H54 (cell line): ENCODE results near the gene WDR5.

ENCODE experiments used
- DNase-seq: peaks from one replicate; pipeline ENCODE4 v3.0.0; 2011; ENCODE audit warnings: low spot score, mixed read lengths; ENCODE audit not compliant: insufficient read length
- FAIRE-seq: peaks from 3 replicates; lab custom pipeline; 2011; peaks lifted over from hg19 to GRCh38; lab: Jason Lieb, UNC
- POLR2A ChIP-seq: IDR thresholded peaks from 2 replicates; pipeline ENCODE4 v1.6.1; 2011; ENCODE audit warnings: low read depth, mild to moderate bottlenecking, low read length

The WDR5 gene

GRCh38 chr9:134127065-134127580 is 8.8 kb upstream of the WDR5 start:
- no peak for TF ChIP-seq POLR2A
- DNase-seq (no peak), FAIRE-seq (no peak)

GRCh38 chr9:134127616-134128015 is 8.3 kb upstream of the WDR5 start:
- FAIRE-seq (no peak), DNase-seq (no peak)
- TF ChIP-seq POLR2A = no peak

DNA sequence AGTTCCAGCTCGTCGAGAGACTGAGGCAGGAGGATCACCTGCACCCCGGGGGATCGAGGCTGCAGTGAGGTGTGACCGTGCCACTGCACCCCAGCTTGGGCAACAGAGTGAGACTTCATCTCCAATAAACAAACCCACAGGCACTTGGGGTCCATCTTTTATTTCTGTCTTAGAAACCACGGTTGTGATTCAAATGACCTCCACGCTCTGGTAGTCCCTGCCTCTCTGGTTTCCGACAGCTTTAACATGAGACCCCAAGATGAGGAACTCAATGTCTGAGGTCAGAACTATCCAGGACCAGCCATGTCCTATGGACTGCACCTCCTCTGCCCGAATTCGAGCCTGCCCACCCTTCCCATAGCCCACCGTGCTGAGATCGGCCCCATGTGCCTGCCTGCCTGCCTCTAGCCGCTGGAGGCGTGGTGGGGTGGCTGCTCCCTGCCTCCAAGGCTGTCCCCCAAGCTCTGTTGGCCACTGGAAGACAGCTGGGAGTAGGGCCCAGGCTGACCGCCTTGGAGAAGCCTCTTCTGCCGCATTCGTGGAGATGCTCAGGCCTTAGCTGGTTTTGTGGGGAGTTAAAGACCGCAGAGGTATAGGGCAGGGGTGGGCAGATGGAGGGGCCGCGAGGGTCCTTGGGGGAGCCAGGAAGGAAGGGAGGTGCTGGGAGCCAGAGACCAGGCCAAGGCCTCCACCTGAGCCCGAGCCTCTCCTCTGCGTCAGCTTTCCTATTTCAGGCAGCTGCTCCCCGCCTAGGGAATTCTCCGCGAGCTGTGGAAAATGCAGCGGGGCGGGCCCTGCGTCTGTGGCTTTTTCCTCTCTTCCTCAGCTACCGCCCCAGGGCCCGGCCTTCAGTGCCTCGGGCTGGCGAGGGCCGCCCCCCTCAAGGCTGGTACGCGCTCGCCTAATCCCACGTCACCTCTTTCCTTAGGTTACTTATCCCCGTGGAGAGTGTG is 6.9 kb upstream of the WDR5 start:
- TF ChIP-seq POLR2A = no peak
- no peak for FAIRE-seq
- DNase-seq = no peak

GRCh38 chr9:134130503-134131375 is 5.1 kb upstream of the WDR5 start:
- peak; percentile 51 for DNase-seq

GRCh38 chr9:134131471-134132207 is 4.2 kb upstream of the WDR5 start:
- FAIRE-seq (no peak), DNase-seq (no peak)
- TF ChIP-seq POLR2A = no peak

More at GRCh38 chr9:134130503-134131375, 5.1 kb upstream of the WDR5 start:
- FAIRE-seq = no peak
- no peak for TF ChIP-seq POLR2A

- no peak for TF ChIP-seq POLR2A
- FAIRE-seq (no peak), DNase-seq (no peak)
These were observed 3.5 kb upstream of the WDR5 start for GRCh38 chr9:134132208-134132870.

DNA sequence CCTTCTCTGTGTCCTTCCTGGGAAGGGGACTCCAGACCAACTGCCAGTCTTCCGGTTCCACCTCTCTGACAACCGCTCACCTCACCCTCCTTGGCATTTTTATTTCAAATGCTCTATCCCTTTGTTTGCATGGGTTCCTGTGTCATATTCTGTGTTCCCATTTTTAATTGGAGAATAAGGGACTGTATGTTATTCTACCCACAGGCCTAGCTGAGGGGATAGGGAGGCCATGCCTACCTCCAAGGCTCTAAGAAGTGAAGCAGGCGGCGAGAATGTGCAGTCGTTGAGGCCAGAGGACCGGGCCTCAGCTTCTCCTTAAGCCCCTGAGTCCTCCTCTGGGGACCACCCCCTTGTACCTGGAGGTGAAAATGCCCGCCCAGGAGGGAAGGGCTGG is 936 bp upstream of the WDR5 start:
- DNase-seq (no peak), FAIRE-seq (no peak)
- TF ChIP-seq POLR2A = no peak

GRCh38 chr9:134136118-134136995 is 475 bp downstream of the WDR5 start:
- DNase-seq (peak; percentile 36), FAIRE-seq (no peak)
- peak; percentile 74; the same call in 1 of the 2 replicates for TF ChIP-seq POLR2A

- FAIRE-seq = no peak
- TF ChIP-seq POLR2A = no peak
- DNase-seq = no peak
These were observed 1.1 kb downstream of the WDR5 start for GRCh38 chr9:134136996-134137299.

DNA sequence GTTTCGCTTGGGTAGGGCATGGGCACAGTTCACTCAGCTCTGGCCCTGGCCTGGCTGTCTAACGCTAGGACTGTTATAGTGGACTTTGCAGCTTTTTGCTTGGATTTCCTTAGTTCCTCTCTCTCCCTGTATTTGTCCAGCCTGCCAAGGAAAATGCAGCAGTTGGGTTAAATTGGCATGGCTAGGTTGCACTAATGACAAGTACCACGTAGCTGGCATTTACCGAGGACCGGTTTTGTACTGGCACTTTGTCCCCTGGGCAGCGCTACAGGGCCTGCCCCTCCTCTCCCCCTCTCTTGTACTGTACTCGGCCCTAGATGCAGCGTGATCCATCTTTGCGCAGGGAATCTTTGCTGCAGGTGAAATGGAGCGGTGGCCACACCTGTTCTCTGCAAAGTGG is 2.4 kb downstream of the WDR5 start:
- FAIRE-seq (no peak), DNase-seq (no peak)
- TF ChIP-seq POLR2A = no peak

GRCh38 chr9:134139081-134139480 is 3.2 kb downstream of the WDR5 start:
- DNase-seq (no peak), FAIRE-seq (no peak)
- TF ChIP-seq POLR2A = no peak

DNA sequence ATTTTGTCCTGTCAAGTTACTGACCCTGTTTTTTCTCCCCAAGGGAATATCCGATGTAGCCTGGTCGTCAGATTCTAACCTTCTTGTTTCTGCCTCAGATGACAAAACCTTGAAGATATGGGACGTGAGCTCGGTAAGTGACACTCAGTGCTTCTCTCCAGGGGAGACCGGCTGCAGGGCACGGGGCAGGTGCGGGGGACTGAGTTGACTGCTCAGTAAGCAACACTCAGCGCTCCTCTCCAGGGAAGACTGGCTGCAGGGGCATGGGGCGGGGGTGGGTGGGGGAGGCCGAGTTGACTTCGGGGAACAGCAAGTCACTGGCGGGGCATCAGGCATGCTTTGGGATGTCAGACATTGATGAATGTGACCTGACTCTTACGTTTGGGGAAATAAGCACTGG is 6.0 kb downstream of the WDR5 start:
- TF ChIP-seq POLR2A = no peak
- FAIRE-seq (no peak), DNase-seq (no peak)

DNA sequence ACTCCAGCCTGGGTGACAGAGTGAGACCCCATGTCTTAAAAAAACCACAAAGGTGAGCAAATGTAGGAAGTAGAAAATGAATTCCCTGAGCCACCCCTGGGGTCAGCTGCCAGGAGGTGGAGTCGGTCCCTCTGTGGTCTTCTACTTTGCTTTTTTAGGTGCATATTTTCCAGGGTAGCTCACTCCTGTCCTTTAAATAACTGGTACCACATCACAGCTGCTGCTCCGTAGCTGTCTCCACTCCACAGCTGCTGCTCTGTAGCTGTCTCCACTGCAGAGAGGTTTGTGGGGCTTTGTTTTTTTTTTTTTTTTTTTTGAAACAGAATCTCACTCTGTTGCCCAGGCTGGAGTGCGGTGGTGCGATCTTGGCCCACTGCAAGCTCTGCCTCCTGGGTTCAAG is 8.9 kb downstream of the WDR5 start:
- DNase-seq = no peak
- TF ChIP-seq POLR2A = no peak
- no peak for FAIRE-seq
